ENCODE measurements around the gene TMC5.

GRCh38 chr16:19439483-19439882 is 21.8 kb downstream of the TMC5 start:
- TF ChIP-seq POLR2A (IDR thresholded peaks at IDR 0.05) (no peak), CTCF (IDR thresholded peaks at IDR 0.05) (no peak), POLR2AphosphoS5 (IDR thresholded peaks at IDR 0.05) (no peak), EP300 (IDR thresholded peaks at IDR 0.05) (no peak)

Data from gastroesophageal sphincter (tissue), 3 donors.